ENCODE results near the gene DYNLT2. TPM values are rescaled to one million over a fixed set of nuclear protein-coding genes. Genes with fewer than 3 reads are reported as not detected.

DYNLT2 gene
- total RNA-seq, 1 experiment from 2014 or later, result 2.1 TPM

GRCh38 chr6:169723200-169723909 is 28.0 kb downstream of the DYNLT2 start:
- intact Hi-C loops (cut with micrococcal nuclease; ENCODE audit: unreplicated experiment), result no loop called here
- peak; percentile 49 for ATAC-seq

GRCh38 chr6:169722362-169723199 is 28.8 kb downstream of the DYNLT2 start:
- TSS peak; percentile 73 for BruUV-seq (replicated peaks)
- H3K27ac ChIP-seq (ENCODE audit: low read length), result peak overlapping the region; percentile 90
- peaks cover 4% of the 10 kb centered on the region for H3K36me3 ChIP-seq (ENCODE audit: control insufficient read depth, insufficient read depth, low read length)
- peak overlapping the region; percentile 76 to 89 for H3K4me3 ChIP-seq (ENCODE audit: low read depth in 2 of 2, low read length in 2 of 2)
- no peaks in the 10 kb centered on the region for H3K9me3 ChIP-seq (ENCODE audit: control insufficient read depth, insufficient read depth, low read depth, low read length)
- POLR2A ChIA-PET, result interaction anchor here (0.6 to 1.1 kb wide), 2 partner anchors 21 to 304 kb away, joined by 3 to 5 read pairs; partner anchors contain the start of genes C6orf120 and WDR27
- DNase-seq (ENCODE audit: low read depth, low spot score), result no peak
- in situ Hi-C loops (cut with HindIII; ENCODE audit: low pct_unique_long_range_greater_than_20kb, low sequenced_read_pairs), result no loop called here
- no peaks in the 10 kb centered on the region for H3K27me3 ChIP-seq (ENCODE audit: control insufficient read depth, insufficient read depth, low read length)
- TF ChIP-seq SIN3A (IDR thresholded peaks at IDR 0.05; ENCODE audit: borderline replicate concordance, insufficient read depth, low read depth, low read length) (peak; percentile 61; the same call in 1 of the 2 replicates), TCF7L2 (IDR thresholded peaks at IDR 0.05; ENCODE audit: low read depth, low read length) (no peak)
- peak; percentile 51 for ATAC-seq
- intact Hi-C loops (cut with micrococcal nuclease; ENCODE audit: unreplicated experiment), result no loop called here
- CTCF ChIA-PET, result no interaction called here
- H3K4me1 ChIP-seq (ENCODE audit: control insufficient read depth, insufficient read depth, low read length), result peaks cover 36% of the 10 kb centered on the region

More at GRCh38 chr6:169723200-169723909, 28.0 kb downstream of the DYNLT2 start:
- BruUV-seq (replicated peaks), result no TSS peak
- no peaks in the 10 kb centered on the region for H3K9me3 ChIP-seq (ENCODE audit: control insufficient read depth, insufficient read depth, low read depth, low read length)
- in situ Hi-C loops (cut with HindIII; ENCODE audit: low pct_unique_long_range_greater_than_20kb, low sequenced_read_pairs), result no loop called here
- TF ChIP-seq POLR2AphosphoS5 (IDR thresholded peaks at IDR 0.05; ENCODE audit: low read depth, low read length) (no peak), CTCF (IDR thresholded peaks at IDR 0.05) (no peak), SIN3A (IDR thresholded peaks at IDR 0.05; ENCODE audit: borderline replicate concordance, insufficient read depth, low read depth, low read length) (peak; percentile 38; the same call in 1 of the 2 replicates), TCF7L2 (IDR thresholded peaks at IDR 0.05; ENCODE audit: low read depth, low read length) (no peak)
- TF ChIP-seq, protein P1, sequence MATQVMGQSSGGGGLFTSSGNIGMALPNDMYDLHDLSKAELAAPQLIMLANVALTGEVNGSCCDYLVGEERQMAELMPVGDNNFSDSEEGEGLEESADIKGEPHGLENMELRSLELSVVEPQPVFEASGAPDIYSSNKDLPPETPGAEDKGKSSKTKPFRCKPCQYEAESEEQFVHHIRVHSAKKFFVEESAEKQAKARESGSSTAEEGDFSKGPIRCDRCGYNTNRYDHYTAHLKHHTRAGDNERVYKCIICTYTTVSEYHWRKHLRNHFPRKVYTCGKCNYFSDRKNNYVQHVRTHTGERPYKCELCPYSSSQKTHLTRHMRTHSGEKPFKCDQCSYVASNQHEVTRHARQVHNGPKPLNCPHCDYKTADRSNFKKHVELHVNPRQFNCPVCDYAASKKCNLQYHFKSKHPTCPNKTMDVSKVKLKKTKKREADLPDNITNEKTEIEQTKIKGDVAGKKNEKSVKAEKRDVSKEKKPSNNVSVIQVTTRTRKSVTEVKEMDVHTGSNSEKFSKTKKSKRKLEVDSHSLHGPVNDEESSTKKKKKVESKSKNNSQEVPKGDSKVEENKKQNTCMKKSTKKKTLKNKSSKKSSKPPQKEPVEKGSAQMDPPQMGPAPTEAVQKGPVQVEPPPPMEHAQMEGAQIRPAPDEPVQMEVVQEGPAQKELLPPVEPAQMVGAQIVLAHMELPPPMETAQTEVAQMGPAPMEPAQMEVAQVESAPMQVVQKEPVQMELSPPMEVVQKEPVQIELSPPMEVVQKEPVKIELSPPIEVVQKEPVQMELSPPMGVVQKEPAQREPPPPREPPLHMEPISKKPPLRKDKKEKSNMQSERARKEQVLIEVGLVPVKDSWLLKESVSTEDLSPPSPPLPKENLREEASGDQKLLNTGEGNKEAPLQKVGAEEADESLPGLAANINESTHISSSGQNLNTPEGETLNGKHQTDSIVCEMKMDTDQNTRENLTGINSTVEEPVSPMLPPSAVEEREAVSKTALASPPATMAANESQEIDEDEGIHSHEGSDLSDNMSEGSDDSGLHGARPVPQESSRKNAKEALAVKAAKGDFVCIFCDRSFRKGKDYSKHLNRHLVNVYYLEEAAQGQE (IDR thresholded peaks at IDR 0.05; ENCODE audit: insufficient read depth in 1 of 2, low read depth in 2 of 2, low read length in 1 of 2), result no peak
- CTCF ChIA-PET, result no interaction called here
- peaks cover 36% of the 10 kb centered on the region for H3K4me1 ChIP-seq (ENCODE audit: control insufficient read depth, insufficient read depth, low read length)
- no peak for DNase-seq (ENCODE audit: low read depth, low spot score)
- no peaks in the 10 kb centered on the region for H3K36me3 ChIP-seq (ENCODE audit: control insufficient read depth, insufficient read depth, low read length)
- POLR2A ChIA-PET, result interaction anchor here (0.6 kb wide), 1 partner anchor 305 kb away, joined by 3 read pairs; no protein-coding TSS in a partner anchor
- no peaks in the 10 kb centered on the region for H3K27me3 ChIP-seq (ENCODE audit: control insufficient read depth, insufficient read depth, low read length)
- peak overlapping the region; percentile 90 for H3K27ac ChIP-seq (ENCODE audit: low read length)
- H3K4me3 ChIP-seq (ENCODE audit: low read depth in 2 of 2, low read length in 2 of 2), result peak overlapping the region; percentile 76 to 89

Measured in Panc1 (cell line).